Measurements from ENCODE around the gene LASP1.

Gene LASP1

DNA sequence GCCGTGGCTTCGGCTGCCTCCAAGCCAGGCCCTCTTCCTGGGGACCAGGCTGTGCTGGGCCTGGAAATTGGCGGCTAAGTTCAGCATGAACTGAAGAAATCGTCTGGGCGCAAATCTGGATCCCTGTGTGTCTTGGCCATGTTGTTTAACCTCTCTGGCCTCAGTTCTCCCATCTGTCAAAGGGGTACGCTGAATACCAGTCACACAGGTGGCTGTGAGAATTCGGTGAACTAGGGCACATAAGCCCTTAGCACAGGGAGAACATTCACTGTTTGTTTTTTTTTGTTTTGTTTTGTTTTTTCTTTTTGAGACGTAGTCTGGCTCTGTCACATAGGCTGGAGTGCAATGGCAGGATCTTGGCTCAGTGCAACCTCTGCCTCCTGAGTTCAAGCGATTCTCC, 19.0 kb downstream of the LASP1 start:
- DNase-seq (ENCODE audit: low read depth, low spot score): no peak

DNA sequence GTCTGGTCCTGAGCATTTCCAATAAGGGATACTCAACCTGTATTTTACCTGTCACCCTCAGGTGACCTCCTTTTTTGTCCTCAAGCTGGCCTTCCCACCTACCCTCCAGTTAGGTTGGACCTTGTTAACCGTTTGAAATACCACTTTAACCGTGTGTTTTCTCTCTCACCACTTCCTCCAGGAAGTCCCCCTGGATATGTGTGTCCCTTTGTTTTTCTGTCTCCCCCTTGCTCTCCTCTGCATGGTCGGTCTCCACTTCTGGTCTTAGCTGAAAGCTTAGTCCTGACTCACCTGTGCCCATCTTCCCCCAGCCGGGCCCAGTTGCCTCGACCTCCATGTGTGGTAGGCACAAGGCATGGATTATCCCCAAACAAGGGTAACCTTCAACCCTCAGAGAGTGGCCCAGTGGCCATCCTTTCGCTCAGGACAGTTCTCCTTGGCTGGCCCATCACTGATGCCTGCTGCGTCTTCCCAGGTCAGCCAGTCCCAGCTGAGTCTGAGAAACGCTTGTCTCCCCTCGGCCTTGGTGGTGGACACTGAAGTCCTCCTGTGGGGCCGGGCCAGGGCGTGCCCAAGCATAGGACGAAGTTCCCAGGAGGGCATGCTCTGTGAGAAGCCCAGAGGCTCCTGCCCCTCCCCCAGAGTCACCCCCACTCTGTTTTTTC, 20.0 kb downstream of the LASP1 start:
- no peak for DNase-seq (ENCODE audit: low read depth, low spot score)

DNA sequence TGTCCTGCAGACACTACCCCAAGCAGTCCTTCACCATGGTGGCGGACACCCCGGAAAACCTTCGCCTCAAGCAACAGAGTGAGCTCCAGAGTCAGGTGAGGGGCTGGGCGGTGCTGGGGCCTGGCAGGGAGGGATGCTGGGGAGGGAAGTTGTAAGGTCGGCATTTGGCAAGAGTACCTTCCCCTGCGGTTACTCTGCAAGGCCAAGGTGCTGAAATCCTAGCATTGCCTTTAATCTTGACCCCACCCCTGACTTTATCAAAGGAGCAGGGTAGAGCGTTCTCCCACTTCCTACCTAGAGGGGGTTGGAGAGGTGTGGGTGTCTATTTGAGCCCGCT, 20.5 kb downstream of the LASP1 start:
- DNase-seq (ENCODE audit: low read depth, low spot score): no peak

DNA sequence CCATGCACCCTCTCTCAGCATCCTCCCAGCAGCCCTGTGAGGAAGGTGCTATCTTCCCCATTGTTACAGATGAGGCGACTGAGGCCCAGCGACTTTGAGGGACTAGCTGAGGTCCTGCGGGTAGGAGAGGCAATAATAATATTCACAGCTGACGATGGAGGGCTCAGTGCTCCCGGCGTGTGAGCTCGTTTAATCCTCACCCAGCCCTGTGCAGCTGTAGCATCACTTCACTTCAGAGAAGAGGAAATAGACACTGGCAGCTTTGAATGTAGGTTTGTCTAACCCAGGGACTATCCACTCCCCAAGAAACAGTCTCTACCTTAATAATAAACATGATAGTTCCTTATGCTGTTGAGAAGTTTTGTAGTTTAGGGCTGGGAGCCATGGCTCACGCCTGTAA, 21.6 kb downstream of the LASP1 start:
- no peak for DNase-seq (ENCODE audit: low read depth, low spot score)

DNA sequence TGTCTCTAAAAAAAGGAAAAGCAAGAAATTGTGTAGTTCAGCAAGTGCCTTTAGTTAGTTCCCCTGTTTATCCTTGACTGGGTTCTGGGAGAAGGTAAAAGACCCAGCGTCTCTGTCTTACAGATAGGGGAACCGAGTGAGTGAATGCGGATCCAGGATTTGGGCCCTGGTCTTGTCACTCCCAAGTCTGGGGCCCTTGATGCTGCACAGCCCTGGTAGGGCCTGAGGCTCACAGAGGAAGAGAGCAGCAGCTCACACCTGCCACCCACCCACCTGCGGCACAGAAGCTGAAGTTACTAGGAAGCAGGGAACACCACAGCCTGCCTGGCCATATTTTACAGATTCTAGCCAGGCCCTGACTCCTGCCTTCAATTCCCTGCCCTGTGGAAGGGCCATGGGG, 22.2 kb downstream of the LASP1 start:
- DNase-seq (ENCODE audit: low read depth, low spot score): no peak

DNA sequence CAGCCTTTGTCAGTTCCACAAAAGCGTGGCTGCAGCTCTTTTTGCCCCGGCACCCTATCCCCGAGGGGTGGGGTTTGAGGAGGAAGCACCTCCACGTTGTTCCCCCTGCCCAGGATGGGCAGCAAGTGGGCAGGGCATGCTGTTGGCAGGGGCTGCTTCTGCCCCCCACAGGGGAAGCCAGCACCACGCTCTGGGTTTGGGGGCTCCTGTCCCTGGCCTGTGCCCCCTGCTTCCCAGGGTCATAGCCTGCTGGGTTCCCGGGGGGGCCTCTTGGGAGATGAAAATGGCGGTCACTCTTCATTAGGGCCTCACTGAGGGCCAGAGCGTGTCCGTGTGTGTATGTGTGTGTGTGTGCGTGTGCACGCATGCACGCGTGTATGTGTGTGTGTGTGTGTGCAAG, 22.8 kb downstream of the LASP1 start:
- no peak for DNase-seq (ENCODE audit: low read depth, low spot score)

DNA sequence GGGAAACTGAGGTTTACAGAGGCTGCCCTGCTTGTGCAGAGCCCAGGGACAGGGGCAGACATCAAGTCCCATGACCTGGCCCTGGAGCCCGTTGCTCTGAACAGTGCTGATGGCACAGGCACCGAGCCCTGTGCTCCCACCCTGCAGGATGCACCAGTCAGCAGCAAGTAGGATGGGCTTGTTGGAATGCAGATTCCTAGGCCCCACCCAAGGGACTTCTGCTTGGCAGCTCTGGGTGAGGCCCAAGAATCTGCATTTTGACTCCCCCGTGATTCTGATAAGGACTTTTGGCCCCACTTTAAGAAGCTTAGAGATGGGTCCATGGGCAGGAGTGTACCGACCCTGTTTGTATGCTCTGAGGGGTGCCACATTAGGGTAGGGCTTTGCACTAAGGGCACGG, 23.3 kb downstream of the LASP1 start:
- no peak for DNase-seq (ENCODE audit: low read depth, low spot score)

DNA sequence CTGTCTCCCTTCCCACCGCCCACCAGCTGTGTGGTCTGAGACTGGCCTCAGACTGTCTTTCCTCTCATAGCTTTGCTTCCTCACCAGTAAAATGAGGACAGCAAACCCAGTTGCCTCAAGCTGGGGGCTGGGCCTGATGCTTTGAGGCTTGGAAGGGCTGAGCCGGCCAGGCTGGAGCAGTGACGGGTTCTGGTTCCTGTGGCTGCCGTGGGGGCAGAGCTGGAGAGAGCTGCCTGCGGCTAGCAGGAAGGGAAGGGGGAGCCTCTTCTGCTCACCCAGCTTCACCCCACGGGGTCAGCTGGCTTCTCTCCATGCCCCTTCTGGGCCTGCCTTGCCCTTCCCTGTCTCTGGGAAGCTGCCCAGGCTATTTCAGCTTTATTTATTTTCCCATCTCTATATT, 23.7 kb downstream of the LASP1 start:
- no peak for DNase-seq (ENCODE audit: low read depth, low spot score)

DNA sequence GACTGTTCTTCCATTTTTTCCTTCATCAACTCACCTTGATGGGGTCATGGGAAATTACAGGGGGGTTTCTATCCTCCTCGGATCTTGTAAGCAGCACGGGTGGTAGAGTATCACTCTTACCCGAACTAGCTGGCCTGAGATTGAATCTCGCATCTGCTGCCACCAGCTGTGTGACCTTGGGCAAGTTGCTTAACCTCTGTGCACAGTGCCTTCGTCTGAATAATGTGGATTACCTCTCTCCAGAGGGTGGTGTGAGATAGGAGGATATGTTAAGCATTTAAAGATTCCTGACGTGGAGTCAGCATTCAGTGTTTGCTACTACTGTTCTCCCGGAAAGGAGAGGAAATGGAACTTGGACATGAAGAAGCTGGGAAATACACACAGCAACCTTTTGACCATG, 24.4 kb downstream of the LASP1 start:
- no peak for DNase-seq (ENCODE audit: low read depth, low spot score)

DNA sequence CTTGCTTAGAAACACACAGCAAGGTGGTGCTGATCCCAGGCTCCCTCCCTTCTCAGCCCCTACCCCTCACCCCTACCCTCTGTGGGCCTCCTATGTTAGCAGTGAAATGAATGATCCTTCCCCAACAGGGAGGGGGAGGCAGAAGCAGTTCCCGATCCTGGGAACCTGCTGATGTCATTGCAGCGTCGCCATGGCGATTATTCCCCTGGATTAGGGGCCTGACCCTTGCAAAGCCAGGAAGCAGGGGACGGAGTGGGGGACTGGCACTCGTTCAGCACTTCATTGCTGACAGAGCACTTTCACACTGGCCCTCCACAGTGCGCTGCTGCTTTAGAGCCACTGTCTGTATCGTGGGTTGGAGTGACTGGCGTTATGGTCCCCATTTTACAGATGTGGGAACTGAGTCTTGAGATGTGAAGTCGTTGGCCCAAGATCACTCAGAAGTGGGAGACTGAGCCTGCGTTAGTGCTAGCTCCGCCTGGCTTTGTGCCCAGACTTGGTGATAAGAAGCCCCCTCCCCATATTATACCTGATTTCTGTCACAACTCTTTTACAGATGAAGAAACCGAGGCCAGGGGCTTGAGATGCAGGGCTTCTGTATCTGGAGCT, 26.6 kb downstream of the LASP1 start:
- no peak for DNase-seq (ENCODE audit: low read depth, low spot score)

DNA sequence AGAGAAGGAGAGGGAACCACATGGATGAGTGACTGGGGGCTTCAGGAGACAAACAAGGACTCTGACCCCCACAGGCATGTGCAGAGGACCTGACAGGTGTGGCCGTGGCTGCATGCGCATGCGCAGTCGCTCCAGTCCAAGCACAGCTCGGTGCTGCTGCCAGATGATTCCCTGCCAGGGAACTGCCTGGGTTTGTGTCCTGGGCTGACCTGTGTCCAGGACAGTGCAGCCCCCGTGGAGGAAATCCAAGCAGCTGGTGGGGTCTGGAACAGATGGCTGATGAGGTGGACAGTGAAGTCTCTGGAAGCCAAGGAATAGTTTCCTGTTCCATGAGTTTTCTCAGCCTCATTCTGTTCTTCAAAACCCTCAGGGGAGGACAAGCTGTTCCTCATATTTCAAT, 27.3 kb downstream of the LASP1 start:
- no peak for DNase-seq (ENCODE audit: low read depth, low spot score)

DNA sequence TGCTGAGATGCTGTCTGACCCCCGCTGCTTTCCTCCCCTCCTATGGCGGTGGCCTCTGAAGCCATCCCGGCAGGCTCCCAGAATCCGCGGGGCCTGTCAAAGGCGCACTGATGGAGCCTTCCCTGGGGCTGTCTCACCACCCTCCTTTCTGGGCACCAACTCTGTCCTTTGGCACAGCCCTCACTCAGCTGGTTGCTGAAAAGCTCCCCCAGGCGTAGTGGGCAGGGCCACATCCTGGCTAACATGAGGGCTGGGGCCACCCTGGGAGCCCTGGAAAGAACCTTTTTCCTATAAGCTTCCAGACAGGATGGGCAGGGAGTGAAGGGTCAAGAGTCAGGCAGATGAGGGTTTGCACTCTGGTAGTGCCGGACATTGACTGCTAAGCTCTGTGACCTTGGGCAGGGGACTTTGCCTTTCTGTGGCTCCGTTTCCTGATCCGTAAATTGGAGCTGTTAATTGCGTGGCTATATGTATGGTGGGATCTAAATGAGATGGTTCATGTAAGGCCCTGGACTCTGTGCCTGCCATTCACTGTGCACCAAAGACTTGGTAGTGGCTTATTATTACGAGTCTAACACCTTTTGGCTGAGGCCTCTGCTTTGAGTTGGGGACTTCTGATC, 27.9 kb downstream of the LASP1 start:
- no peak for DNase-seq (ENCODE audit: low read depth, low spot score)

DNA sequence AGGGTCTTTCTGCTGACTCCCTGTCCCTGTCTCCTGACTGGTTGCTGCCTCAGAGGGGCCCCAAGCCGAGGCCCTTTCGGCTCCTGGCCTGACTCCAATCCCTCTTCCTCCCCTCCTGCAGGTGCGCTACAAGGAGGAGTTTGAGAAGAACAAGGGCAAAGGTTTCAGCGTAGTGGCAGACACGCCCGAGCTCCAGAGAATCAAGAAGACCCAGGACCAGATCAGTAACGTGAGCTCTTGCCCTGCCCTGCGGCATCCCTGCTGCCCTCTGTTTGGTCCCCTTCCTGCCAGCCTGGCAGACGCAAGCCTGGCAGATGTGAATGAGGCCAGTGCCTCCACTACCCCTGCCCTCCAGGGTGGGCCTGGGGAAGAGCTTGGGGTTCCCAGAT, 28.4 kb downstream of the LASP1 start:
- no peak for DNase-seq (ENCODE audit: low read depth, low spot score)

DNA sequence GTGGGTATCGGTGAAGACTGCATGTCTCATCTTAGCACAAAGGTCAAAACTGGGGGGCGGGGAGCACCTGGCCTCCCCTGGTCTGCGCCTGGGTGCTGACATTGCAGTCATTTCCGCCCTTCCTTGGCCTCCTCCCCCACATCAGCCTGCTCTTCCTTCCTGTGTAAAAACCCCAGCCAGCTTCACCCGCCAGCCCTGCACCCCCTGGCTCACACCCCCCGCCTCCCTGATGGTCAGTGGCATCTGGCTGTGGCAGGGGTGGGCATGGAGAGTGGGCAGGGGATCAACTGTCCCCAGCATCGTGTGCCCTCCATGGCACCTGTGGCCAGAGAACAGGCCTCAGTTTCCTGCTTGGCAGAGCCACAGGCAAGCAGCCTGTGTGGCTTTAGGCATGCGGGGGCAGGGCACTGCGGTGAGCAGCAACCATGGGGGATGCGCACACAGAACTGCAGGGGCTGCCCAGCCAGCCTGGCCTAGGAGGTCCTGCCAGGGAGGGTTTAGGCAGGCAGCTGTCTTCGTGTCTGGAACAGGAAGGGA, 29.0 kb downstream of the LASP1 start:
- no peak for DNase-seq (ENCODE audit: low read depth, low spot score)

DNA sequence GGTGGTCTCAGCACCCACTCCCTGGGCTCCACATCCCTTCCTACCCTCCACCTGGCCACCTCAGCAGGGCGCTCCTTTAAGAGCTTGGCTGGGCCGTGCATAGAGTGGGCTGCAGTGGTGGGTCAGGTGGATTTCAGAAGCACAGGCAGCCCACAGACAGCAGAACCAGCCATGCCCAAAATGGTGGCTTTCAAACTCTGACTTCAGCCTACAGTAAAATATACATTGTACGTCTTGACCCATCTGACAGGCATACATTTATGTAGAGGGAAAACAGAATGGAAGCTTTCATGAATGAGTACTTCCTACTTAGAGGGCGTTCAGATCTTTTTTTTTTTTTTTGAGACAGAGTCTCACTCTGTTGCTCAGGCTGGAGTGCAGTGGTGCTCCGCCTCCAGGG, 29.6 kb downstream of the LASP1 start:
- DNase-seq (ENCODE audit: low read depth, low spot score): no peak

DNA sequence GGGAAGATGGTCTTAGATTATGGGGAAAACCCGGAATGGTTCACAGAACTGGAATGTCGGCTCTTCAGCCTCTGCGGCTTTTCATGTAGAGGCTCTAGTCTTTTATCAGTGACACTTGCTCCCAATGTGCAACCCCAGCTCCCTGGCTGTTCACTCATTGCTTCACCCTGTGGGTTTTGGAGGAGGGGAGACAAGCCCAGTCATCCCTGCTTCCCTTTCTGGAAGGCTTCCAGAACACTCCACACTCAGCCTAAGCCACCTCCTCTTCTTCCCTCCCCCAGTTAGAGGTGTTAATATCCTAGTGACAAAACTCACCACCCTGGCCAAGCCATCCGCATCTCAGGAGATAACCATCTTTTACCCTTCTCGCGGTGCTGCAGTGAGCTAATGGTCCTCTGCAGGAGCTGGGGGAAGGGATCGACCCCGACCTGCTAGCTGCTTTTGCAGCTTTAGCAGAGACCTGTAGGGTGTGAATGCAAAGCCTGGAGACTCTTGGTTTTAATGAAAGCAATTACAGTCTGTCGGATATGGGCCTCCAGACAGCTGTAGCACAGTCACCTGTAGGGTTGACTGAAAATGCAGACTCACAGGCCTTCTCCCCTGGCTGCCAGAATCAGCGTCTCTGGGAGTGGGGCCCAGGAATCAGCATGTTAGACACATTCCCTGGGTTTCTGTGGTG, 31.3 kb downstream of the LASP1 start:
- DNase-seq (ENCODE audit: low read depth, low spot score): no peak

DNA sequence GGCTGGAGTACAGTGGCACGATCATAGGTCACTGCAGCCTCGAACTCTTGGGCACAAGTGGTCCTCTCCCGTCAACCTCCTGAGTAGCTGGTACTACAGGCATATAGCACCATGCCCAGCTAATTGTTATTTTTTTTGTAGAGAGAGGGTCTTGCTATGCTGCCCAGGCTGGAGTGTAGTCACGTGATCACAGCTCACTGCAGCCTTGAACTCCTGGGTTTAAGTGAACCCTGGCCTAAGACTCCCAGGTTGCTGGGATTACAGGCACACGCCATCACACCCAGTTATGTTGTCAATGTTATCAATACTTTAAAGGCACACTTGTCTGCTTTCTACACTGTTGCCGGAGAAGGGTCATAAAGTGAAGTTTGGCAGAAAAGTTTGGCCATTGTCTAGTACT, 33.5 kb downstream of the LASP1 start:
- DNase-seq (ENCODE audit: low read depth, low spot score): no peak

DNA sequence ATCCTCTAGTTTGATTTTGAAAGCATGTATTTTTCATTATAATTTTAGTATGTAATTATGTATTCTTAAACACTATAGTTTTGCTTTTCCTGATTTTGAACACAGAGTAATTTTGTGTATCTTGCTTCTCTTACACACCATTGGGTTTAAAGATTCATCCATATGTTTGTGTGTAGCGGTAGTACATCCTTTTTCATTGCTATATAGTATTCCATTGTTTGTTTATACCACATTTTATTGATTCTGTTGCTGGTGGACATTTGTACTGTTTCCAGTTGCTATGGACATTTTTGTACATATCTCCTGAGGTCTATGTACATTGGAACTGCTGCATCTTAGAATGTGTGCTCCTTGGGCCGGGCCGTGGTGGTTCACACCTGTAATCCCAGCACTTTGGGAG, 35.0 kb downstream of the LASP1 start:
- no peak for DNase-seq (ENCODE audit: low read depth, low spot score)

DNA sequence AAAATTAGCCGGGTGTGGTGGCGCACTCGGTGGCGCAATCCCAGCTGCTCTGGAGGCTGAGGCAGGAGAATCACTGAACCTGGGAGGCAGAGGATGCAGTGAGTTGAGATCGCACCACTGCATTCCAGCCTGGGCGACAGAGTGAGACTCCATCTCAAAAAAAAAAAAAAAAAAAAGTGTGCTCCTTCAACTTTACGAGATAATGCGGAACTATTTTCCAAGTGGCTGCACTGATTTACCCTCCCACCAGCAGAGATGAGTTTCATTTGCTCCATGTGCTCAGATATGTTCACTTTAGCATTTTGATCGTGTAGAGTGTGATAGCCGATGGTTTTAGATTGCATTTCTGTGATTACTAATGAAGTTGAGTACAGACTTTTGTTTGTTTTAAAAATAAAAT, 35.5 kb downstream of the LASP1 start:
- no peak for DNase-seq (ENCODE audit: low read depth, low spot score)

DNA sequence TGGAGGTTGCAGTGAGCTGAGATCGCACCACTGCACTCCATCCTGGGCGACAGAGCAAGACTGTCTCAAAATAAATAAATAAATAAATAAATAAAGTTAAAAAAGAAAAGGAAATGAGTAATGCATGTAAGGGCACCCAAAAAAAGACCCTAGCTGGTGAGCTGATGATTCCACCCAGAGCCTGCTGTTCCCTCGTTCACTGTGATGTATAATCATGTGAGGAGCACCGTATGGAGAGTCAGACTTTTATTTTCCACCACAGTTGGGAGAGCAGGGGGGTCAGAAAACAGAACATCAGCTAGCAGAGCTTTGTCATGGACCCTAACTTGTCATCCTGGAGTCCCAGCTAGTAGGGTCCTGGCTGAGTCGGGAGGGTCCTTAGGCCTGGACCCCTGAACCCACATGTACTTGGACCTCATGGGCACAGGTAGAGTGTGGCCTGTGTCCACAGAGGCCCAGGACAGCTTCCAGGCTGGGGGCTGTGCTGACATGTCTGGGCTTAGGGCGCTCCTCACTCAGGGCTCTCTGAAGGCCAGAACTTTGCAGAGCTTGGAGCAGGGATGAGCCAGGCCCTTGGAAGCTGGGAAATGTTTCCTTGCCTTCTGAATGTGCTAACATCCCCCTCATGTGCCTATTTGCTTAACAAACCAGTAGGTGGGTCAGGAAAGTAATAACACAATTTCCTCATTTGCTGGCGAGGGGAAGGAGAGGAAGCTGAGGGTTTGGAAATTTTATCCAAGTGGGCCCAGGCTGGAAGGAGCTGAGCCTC, 36.8 kb downstream of the LASP1 start:
- no peak for DNase-seq (ENCODE audit: low read depth, low spot score)

DNA sequence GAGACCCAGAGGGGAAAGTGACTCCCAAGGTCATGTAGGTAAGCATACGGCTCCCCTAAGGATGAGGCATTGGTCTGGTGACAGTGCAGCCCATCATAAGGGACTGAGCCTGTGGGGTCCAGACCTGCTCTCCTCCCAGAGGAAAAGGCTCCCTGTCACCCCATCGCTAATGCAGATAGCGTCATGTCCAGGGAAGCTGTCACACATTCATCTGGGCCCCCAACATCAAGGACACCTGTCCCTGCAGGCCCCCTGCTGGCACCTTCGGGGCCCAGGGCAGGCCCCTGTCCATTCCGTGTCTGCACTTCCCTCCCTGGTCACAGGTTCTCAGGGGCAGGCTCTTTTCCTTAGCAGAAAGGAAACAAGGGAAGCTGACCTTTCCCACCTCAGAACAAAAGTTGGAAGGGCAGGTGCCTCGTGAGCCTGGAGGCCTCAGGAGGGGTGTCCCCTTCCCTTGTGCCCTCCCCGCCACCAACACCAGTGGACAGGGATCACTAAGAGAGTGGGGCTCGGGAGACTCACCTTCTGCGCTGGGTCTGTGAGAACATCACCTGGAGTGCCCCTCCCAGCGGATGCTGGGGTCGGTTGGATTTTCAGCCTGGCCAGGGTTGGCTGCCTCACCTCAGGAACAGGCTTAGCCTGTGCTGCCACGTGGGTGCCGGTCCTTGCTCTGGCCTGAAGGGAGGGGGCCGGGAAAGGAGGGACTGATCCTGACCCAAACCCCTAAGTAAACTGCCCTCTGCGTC, 38.2 kb downstream of the LASP1 start:
- no peak for DNase-seq (ENCODE audit: low read depth, low spot score)

Data from smooth muscle cell of the brain vasculature (primary cell).